ENCODE results near the gene TLCD3A.
"Not testable (repeated sequence)": the region's sequence is repeated elsewhere in the genome, so short reads cannot be mapped to it uniquely, and the experiment has no call there.

The TLCD3A gene

DNA sequence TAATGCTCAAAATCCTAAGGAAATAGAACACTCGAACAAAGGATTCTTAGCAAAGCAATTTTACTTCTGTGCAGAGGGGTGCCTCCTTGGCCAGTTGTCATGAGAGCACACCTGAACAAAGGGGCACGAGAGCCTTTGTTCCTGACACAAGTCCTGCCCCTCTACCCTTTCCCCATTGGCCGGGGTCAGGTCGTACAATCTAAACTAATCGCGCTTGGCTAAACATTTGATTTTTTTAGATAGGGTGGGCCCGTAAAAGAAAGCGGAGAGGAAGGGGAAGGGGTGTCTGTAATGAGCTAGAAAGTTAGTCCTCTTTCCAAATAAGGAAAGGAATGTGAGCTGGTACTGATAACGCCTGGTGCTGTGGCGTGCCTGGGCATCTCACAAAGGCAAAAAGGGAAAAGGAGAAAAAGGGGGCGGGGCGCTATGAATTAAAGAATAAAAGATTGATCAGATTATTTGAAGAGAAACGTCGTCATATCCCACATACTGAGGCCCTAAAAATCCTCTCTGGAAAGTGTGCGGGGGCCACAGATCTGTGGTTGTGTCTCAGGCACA is 23.7 kb downstream of the TLCD3A start:
- H3K4me1 ChIP-seq (ENCODE audit: control insufficient read depth, insufficient read depth, low read length); H3K36me3 ChIP-seq (ENCODE audit: control insufficient read depth, insufficient read depth, low read length); H3K27ac ChIP-seq (ENCODE audit: insufficient read depth, low read depth, low read length, poor library complexity, severe bottlenecking); H3K4me3 ChIP-seq (ENCODE audit: insufficient read depth, low read depth, low read length); H3K27me3 ChIP-seq (ENCODE audit: control insufficient read depth, insufficient read depth, low read length, poor library complexity, severe bottlenecking); H3K9me3 ChIP-seq (ENCODE audit: control insufficient read depth, low read length): not testable (repeated sequence)
- WGBS, 2 experiments, result 82 to 88% methylated on average over 15 of the region's 15 CpGs

DNA sequence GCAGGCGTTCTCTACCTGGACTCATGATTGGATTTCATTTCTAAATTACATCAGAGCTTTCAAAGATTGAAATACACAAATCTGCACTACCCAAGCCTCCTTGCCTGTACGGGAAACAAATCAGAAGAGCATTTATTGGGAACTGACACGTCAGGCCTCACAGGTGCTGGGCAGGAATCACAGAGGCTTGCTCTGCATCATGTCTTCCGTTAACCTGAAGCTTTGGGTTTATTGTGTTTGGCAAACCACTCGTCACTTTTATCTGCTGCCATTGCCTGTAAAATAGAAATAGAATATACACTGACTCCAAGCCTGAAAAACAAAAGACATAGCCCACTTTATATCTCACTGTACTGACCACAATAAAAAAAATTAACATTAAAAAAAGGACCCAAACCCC is 27.6 kb downstream of the TLCD3A start:
- H3K27ac ChIP-seq (ENCODE audit: insufficient read depth, low read depth, low read length, poor library complexity, severe bottlenecking), result no peak overlapping the region
- H3K4me3 ChIP-seq (ENCODE audit: insufficient read depth, low read depth, low read length), result no peak overlapping the region
- H3K36me3 ChIP-seq (ENCODE audit: control insufficient read depth, insufficient read depth, low read length), result peaks cover 29% of the 10 kb centered on the region
- H3K4me1 ChIP-seq (ENCODE audit: control insufficient read depth, insufficient read depth, low read length), result no peaks in the 10 kb centered on the region
- no peaks in the 10 kb centered on the region for H3K9me3 ChIP-seq (ENCODE audit: control insufficient read depth, low read length)
- WGBS, 2 experiments, result 90 to 94% methylated on average over 5 of the region's 5 CpGs
- no peaks in the 10 kb centered on the region for H3K27me3 ChIP-seq (ENCODE audit: control insufficient read depth, insufficient read depth, low read length, poor library complexity, severe bottlenecking)

DNA sequence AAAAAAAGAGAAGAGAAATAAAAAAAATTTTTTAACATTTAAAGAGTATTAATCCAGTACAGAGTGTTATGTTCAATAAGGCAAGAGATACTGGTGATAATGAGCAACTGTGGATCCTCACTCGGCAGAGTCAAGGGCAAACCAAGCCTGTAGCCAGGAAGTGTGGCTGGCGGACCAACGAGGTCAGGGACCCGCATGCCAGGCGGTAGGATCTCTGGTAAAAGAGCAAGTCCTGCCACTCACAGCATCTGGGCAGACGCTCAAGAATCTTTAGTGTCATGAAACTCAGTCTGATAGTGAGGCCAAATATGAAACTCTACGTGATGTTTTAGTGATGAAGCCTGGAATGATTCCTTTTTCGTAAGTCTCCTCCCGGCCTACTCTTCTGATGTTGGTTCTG is 28.0 kb downstream of the TLCD3A start:
- Histone ChIP-seq H3K4me3 (ENCODE audit: insufficient read depth, low read depth, low read length) (no peak overlapping the region), H3K4me1 (ENCODE audit: control insufficient read depth, insufficient read depth, low read length) (no peaks in the 10 kb centered on the region), H3K27ac (ENCODE audit: insufficient read depth, low read depth, low read length, poor library complexity, severe bottlenecking) (no peak overlapping the region), H3K36me3 (ENCODE audit: control insufficient read depth, insufficient read depth, low read length) (peaks cover 31% of the 10 kb centered on the region), H3K27me3 (ENCODE audit: control insufficient read depth, insufficient read depth, low read length, poor library complexity, severe bottlenecking) (no peaks in the 10 kb centered on the region), H3K9me3 (ENCODE audit: control insufficient read depth, low read length) (no peaks in the 10 kb centered on the region)
- 97 to 98% methylated on average over 9 of the region's 9 CpGs for WGBS, 2 experiments

DNA sequence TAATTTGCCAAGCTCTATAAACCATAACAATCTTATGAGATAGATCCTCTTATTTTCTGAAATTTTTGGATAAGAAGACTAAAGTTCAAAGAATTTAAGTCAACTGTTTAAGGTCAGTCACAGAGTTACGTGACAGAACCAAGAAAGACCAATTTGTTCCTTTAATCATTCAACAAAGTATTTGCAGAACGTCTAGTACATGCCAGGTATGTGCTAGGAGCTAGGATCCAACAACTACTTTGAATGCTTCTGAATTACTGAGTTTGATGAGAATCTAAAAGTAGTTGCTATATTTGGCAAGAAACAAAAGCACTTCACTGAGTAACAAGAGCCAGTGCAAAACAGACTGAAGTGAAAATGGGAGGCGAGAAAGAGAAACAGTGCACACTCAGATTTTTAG is 34.7 kb downstream of the TLCD3A start:
- peaks cover 48% of the 10 kb centered on the region for H3K36me3 ChIP-seq (ENCODE audit: control insufficient read depth, insufficient read depth, low read length)
- no peaks in the 10 kb centered on the region for H3K4me1 ChIP-seq (ENCODE audit: control insufficient read depth, insufficient read depth, low read length)
- H3K9me3 ChIP-seq (ENCODE audit: control insufficient read depth, low read length), result no peaks in the 10 kb centered on the region
- 95 to 96% methylated on average over 3 of the region's 3 CpGs for WGBS, 2 experiments
- H3K27ac ChIP-seq (ENCODE audit: insufficient read depth, low read depth, low read length, poor library complexity, severe bottlenecking), result no peak overlapping the region
- no peak overlapping the region for H3K4me3 ChIP-seq (ENCODE audit: insufficient read depth, low read depth, low read length)
- H3K27me3 ChIP-seq (ENCODE audit: control insufficient read depth, insufficient read depth, low read length, poor library complexity, severe bottlenecking), result no peaks in the 10 kb centered on the region

DNA sequence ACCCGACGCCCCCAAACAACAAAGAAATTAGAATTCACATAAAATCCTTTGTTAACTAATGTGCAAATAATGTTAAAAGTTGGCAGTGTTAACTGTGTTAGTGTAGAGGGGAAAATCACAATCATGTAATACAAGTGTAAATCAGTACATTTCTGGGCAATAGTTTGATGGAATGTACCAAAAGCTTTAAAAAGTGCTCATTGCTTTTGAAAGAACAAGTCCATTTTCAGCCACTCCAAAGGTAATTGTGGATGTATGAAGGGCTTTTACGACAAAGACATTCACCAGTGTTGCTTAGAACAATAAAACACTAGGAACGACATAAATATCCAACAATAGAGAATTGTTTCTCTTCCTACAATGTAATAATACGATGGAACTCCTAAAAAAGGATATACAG is 40.6 kb downstream of the TLCD3A start:
- H3K9me3 ChIP-seq (ENCODE audit: control insufficient read depth, low read length), result no peaks in the 10 kb centered on the region
- H3K4me1 ChIP-seq (ENCODE audit: control insufficient read depth, insufficient read depth, low read length), result no peaks in the 10 kb centered on the region
- H3K27ac ChIP-seq (ENCODE audit: insufficient read depth, low read depth, low read length, poor library complexity, severe bottlenecking), result no peak overlapping the region
- H3K4me3 ChIP-seq (ENCODE audit: insufficient read depth, low read depth, low read length), result no peak overlapping the region
- H3K36me3 ChIP-seq (ENCODE audit: control insufficient read depth, insufficient read depth, low read length), result peaks cover 53% of the 10 kb centered on the region
- WGBS, 2 experiments, result 90 to 100% methylated on average over 2 of the region's 5 CpGs
- no peaks in the 10 kb centered on the region for H3K27me3 ChIP-seq (ENCODE audit: control insufficient read depth, insufficient read depth, low read length, poor library complexity, severe bottlenecking)

DNA sequence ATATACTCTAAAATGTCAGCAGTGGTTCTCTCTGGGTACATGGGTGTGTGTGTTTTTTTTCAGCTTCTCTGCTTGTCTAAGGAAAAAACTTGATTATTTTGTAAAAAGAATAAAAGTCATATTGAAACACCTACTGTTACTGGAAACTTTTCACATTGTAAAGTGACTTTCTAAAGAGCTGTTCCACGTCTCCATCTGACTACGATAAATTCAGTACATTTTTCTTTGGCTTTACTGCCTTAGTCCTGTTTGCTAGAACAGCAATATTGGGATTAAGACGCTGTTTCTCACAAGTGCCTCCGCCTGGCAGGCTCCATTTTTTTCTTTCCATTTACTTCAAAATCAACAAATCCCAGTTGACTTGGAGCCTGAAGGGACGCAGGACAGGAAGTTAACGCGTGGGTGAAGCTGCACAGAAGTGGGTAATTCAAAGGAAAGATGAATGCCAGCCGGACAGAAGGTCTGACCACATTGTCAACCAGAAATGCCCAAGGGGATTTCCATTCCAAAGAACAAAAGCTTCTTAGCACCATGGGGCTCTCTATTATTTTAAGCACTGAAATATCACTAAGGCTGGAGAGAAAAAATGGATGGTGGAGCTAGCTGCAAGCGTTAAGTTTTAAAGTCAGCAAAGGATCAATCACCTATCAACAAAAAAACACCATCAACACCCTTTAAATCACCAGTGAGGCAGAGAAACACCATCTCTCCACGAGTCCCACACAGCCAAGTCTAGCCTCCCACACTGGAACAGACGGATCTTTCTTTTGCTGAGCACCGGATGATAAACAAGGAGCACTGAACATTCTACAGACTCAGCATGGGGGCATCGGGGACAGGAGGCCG is 41.3 kb downstream of the TLCD3A start:
- H3K9me3 ChIP-seq (ENCODE audit: control insufficient read depth, low read length), result no peaks in the 10 kb centered on the region
- no peaks in the 10 kb centered on the region for H3K27me3 ChIP-seq (ENCODE audit: control insufficient read depth, insufficient read depth, low read length, poor library complexity, severe bottlenecking)
- WGBS, 2 experiments, result 85 to 87% methylated on average over 14 of the region's 14 CpGs
- no peaks in the 10 kb centered on the region for H3K4me1 ChIP-seq (ENCODE audit: control insufficient read depth, insufficient read depth, low read length)
- H3K4me3 ChIP-seq (ENCODE audit: insufficient read depth, low read depth, low read length), result no peak overlapping the region
- H3K27ac ChIP-seq (ENCODE audit: insufficient read depth, low read depth, low read length, poor library complexity, severe bottlenecking), result no peak overlapping the region
- H3K36me3 ChIP-seq (ENCODE audit: control insufficient read depth, insufficient read depth, low read length), result peaks cover 60% of the 10 kb centered on the region

DNA sequence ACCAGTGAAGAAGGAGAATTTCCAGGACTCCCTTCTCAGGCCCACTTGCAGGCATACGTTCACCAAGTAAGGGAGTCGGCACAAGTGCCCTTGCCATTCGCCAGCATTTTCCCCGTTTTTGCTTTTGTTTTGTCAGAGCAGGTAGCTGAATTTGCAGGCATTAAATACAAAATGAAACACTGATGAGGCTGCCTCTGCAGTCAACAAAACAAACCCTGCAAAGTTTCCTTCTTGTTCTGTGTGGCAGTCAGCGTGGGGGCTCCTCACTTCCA is 41.9 kb downstream of the TLCD3A start:
- 90 to 94% methylated on average over 5 of the region's 5 CpGs for WGBS, 2 experiments
- Histone ChIP-seq H3K27me3 (ENCODE audit: control insufficient read depth, insufficient read depth, low read length, poor library complexity, severe bottlenecking) (no peaks in the 10 kb centered on the region), H3K4me1 (ENCODE audit: control insufficient read depth, insufficient read depth, low read length) (no peaks in the 10 kb centered on the region), H3K36me3 (ENCODE audit: control insufficient read depth, insufficient read depth, low read length) (peaks cover 56% of the 10 kb centered on the region), H3K27ac (ENCODE audit: insufficient read depth, low read depth, low read length, poor library complexity, severe bottlenecking) (no peak overlapping the region), H3K9me3 (ENCODE audit: control insufficient read depth, low read length) (no peaks in the 10 kb centered on the region), H3K4me3 (ENCODE audit: insufficient read depth, low read depth, low read length) (no peak overlapping the region)

DNA sequence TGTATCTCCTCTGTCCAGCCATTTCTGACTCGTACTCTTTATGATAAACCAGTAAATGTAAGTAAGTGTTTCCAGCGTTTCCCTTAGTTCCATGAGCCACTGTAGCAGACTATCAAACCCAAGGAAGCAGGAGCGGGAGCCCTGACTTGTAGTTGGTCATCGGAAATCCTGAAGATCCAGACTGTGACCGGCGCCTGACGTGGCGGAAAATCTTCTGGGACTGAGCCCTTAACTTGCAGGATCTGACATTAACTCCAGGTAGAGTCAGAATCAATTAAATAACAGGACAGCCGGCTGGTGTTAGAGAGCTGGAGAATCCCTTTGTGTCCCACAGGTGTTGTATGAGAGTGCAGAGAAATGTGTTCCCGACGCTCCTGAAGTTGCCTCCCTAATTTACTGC is 45.7 kb downstream of the TLCD3A start:
- Histone ChIP-seq H3K36me3 (ENCODE audit: control insufficient read depth, insufficient read depth, low read length) (peaks cover 31% of the 10 kb centered on the region), H3K9me3 (ENCODE audit: control insufficient read depth, low read length) (no peaks in the 10 kb centered on the region), H3K27me3 (ENCODE audit: control insufficient read depth, insufficient read depth, low read length, poor library complexity, severe bottlenecking) (no peaks in the 10 kb centered on the region), H3K4me3 (ENCODE audit: insufficient read depth, low read depth, low read length) (no peak overlapping the region), H3K27ac (ENCODE audit: insufficient read depth, low read depth, low read length, poor library complexity, severe bottlenecking) (no peak overlapping the region), H3K4me1 (ENCODE audit: control insufficient read depth, insufficient read depth, low read length) (no peaks in the 10 kb centered on the region)
- WGBS, 2 experiments, result 95% methylated on average over 11 of the region's 11 CpGs

DNA sequence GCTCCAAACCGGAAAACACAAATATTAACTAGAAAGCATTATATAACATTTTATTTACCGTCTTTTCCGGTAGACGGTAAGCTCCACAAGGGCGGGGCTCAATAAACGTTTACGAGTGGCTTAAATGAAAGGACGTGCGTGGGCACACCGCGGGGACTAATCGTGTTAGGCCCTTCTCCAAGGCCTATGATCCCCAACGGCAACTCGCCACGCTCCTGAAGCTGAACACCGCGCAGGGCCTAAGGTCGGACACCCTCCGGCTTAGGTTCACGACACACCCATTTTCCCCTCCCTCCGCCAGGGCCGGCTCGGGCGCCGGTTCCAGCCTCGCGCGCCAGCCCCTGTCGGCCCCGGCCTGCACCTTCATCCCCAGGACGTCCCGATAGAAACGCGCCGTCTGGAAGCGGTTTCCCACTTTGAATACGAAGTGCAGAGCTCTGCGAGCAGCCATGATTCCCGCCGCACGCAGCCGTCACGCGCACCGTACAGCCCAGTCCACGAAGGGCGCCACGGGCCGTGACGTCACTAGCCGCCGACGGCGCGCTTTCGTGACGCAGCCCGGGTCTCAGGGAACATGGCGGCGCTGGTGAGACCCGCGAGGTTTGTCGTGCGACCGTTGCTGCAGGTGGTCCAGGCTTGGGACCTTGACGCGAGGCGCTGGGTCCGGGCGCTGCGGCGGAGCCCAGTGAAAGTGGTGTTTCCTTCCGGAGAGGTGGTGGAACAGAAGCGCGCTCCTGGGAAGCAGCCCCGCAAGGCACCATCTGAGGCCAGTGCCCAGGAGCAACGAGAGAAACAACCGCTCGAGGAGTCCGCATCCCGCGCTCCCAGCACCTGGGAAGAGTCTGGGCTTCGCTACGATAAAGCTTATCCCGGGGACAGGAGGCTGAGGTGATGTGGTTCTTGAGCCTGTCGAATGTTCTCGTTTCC is 49.7 kb downstream of the TLCD3A start, which contains the start of the genes GLOD4 and MRM3:
Gene GLOD4, minus strand, starts transcription at position 476 of the 927 bp plus-strand sequence. Its CDS starts 25 bp downstream, at position 451.
Gene MRM3, plus strand, starts transcription at position 549 of the 927 bp plus-strand sequence. Its CDS starts 26 bp downstream, at position 575.
- 0% methylated on average over 87 of the region's 87 CpGs for WGBS, 2 experiments
- H3K9me3 ChIP-seq (ENCODE audit: control insufficient read depth, low read length), result no peaks in the 10 kb centered on the region
- H3K4me3 ChIP-seq (ENCODE audit: insufficient read depth, low read depth, low read length), result peak within 1 kb of the TSS; percentile 99
- H3K4me1 ChIP-seq (ENCODE audit: control insufficient read depth, insufficient read depth, low read length), result no peaks in the 10 kb centered on the region
- H3K27me3 ChIP-seq (ENCODE audit: control insufficient read depth, insufficient read depth, low read length, poor library complexity, severe bottlenecking), result no peaks in the 10 kb centered on the region
- peaks cover 17% of the 10 kb centered on the region for H3K36me3 ChIP-seq (ENCODE audit: control insufficient read depth, insufficient read depth, low read length)
- H3K27ac ChIP-seq (ENCODE audit: insufficient read depth, low read depth, low read length, poor library complexity, severe bottlenecking), result peak within 1 kb of the TSS; percentile 62

DNA sequence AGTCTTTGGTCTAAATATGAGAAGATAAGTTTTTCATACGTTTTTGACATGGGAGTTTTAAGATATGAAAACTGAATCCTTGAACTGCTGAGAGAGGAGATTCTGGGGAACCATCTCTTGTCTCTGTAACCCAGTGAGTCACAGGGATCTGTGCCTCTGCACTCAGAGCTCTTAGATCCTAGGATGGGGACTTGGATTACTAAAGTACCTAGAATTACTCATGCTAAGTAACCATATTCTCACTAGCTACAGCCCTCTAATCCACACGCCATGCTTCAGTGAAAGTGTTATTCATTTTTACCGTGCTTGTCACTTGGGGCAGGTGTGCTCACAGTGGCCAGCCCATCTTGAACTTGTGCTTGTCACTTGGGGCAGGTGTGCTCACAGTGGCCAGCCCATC is 51.7 kb downstream of the TLCD3A start:
- 90 to 97% methylated on average over 3 of the region's 3 CpGs for WGBS, 2 experiments
- Histone ChIP-seq H3K4me3 (ENCODE audit: insufficient read depth, low read depth, low read length) (no peak overlapping the region), H3K27ac (ENCODE audit: insufficient read depth, low read depth, low read length, poor library complexity, severe bottlenecking) (no peak overlapping the region), H3K4me1 (ENCODE audit: control insufficient read depth, insufficient read depth, low read length) (no peaks in the 10 kb centered on the region), H3K27me3 (ENCODE audit: control insufficient read depth, insufficient read depth, low read length, poor library complexity, severe bottlenecking) (no peaks in the 10 kb centered on the region), H3K36me3 (ENCODE audit: control insufficient read depth, insufficient read depth, low read length) (peaks cover 5% of the 10 kb centered on the region), H3K9me3 (ENCODE audit: control insufficient read depth, low read length) (no peaks in the 10 kb centered on the region)

All from ectodermal cell (in vitro differentiated cells).